Natural killer cell treated with Interleukin-12 subunit alpha and Interleukin-12 subunit beta and Interleukin-15 and Interleukin-18, amount 100 ng/mL, for 72 hours (primary cell): Measurements from ENCODE around the gene ING3. TPM values are rescaled to one million over a fixed set of nuclear protein-coding genes. Genes with fewer than 3 reads are reported as not detected.

Experiments
- ATAC-seq, 2 donors: fragments of 150-1000 bp; cut with Tn5 transposase in 1 of 2; sonication (Bioruptor Pico), chemical (Tn5 transposase) in 1 of 2; 2 replicates each; pipeline ENCODE4 v1.10.0; 2021
- DNase-seq: peaks from one replicate; pipeline ENCODE4 v3.0.0; 2022; ENCODE audit warnings: low spot score
- H3K27ac Mint-ChIP-seq, 2 donors: 1 replicate in 1 of 2; 2 replicates in 1 of 2; pipeline ENCODE4 v1.8.0; 2022; ENCODE audit warnings: mixed read lengths in 2 of 2, mild to moderate bottlenecking in 1 of 2, moderate library complexity in 1 of 2
- H3K27me3 Mint-ChIP-seq, 2 donors: 1 replicate in 1 of 2; 2 replicates in 1 of 2; pipeline ENCODE4 v1.8.0; 2022; ENCODE audit warnings: mixed read lengths in 2 of 2
- H3K36me3 Mint-ChIP-seq: one replicate; pipeline ENCODE4 v1.8.0; 2022; ENCODE audit warnings: mixed read lengths
- H3K4me1 Mint-ChIP-seq, 2 donors: 1 replicate in 1 of 2; 2 replicates in 1 of 2; pipeline ENCODE4 v1.8.0; 2022; ENCODE audit warnings: low read depth in 2 of 2, mixed read lengths in 2 of 2, mild to moderate bottlenecking in 1 of 2
- H3K4me3 Mint-ChIP-seq: one replicate; pipeline ENCODE4 v1.8.0; 2022; ENCODE audit warnings: mixed read lengths
- H3K9me3 Mint-ChIP-seq: 2 replicates; pipeline ENCODE4 v1.8.0; 2022; ENCODE audit warnings: mixed read lengths
- total RNA-seq, 2 donors: library from RNA; stranded (reverse); gene quantifications; one replicate each; pipeline ENCODE4 v1.2.3, GENCODE V29; 2022

Gene ING3, protein sequence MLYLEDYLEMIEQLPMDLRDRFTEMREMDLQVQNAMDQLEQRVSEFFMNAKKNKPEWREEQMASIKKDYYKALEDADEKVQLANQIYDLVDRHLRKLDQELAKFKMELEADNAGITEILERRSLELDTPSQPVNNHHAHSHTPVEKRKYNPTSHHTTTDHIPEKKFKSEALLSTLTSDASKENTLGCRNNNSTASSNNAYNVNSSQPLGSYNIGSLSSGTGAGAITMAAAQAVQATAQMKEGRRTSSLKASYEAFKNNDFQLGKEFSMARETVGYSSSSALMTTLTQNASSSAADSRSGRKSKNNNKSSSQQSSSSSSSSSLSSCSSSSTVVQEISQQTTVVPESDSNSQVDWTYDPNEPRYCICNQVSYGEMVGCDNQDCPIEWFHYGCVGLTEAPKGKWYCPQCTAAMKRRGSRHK
- 10 to 100 TPM; 20.3 to 32.2 TPM for total RNA-seq

DNA sequence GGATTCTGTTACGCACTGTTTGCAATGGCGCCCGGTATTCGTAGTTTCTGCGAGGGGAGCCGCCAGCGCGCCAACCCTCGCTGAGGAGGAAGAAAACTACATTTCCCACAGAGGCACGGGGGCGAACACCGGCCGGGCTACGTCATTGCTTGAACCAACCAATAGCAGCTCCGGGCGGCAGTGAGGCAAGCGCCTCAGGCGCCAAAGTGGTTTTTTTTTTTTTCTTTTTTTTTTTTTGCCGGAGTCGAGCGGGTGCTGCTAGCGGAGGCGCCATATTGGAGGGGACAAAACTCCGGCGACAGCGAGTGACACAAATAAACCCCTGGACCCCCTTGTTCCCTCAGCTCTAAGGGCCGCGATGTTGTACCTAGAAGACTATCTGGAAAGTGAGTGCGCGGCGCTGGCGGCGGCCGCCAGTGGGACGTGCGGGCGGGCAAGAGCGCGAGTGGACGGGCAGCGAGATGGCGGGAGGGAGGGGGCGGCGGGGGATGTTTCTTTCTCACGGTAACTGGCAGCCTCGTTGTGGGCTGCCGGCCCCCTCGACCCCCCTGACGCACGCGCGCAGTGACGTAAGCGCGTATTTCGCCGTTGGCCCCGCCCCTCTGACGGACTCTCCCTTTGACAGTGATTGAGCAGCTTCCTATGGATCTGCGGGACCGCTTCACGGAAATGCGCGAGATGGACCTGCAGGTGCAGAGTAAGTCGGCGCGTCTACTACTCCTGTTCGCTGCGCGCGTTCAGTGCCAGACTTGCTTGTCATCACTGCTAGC is at the start of gene ING3:
Gene ING3 (plus strand): TSS at position 239 of the 770 bp plus-strand sequence. CDS start 120 bp downstream, at position 359.
- ATAC-seq = peak; percentile 97
- peaks cover 6% of the 10 kb centered on the region for H3K36me3 Mint-ChIP-seq
- DNase-seq = peak; percentile 98
- no peaks in the 10 kb centered on the region for H3K9me3 Mint-ChIP-seq
- H3K27me3 Mint-ChIP-seq = peaks cover 6 to 10% of the 10 kb centered on the region in 2 donors
- H3K4me3 Mint-ChIP-seq = peak within 1 kb of the TSS; percentile 92
- H3K27ac Mint-ChIP-seq = peak within 1 kb of the TSS; percentile 94 to 98
- H3K4me1 Mint-ChIP-seq = peaks cover 14 to 19% of the 10 kb centered on the region in 2 donors

DNA sequence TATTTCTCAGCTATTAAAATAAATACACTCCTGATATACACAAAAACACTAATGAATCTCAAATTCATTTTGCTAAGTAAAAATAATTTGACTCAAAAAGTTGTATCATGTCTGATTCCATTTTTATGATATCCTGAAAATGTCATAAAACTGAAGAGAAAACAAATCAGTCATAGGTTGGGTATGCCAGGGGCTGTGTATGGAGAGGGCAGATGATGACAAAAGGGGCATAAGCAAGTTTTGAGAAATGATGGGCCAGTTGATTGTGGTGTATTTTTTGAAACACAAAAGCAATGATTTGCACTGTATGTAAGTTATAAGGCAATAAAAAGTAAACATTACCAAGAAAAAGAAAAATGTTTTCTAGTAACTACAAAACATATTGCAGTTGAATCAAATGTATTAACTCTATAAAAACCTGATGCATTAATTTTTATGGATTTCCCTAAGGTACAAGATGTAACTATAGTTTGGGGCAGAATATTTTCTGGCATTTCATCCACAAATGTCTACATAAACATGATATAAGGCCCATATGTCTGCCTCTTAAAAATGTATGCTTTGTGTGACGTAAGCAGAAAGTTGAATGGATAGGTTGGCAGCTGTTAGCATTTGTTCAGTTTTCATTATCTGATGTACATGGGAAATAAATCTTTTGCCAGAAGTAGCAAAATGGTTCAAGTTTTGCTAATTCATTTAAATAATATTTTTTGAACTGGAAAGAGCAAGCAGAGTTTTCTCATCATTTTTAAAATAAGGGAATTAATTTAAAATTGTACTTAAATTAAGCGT is 35.1 kb upstream of the ING3 start:
- Mint-ChIP-seq H3K9me3 (no peaks in the 10 kb centered on the region), H3K4me1 (no peaks in the 10 kb centered on the region), H3K27me3 (peaks cover 6 to 10% of the 10 kb centered on the region in 2 donors), H3K36me3 (no peaks in the 10 kb centered on the region), H3K4me3 (no peak overlapping the region), H3K27ac (no peak overlapping the region)
- no peak for ATAC-seq
- DNase-seq = no peak

DNA sequence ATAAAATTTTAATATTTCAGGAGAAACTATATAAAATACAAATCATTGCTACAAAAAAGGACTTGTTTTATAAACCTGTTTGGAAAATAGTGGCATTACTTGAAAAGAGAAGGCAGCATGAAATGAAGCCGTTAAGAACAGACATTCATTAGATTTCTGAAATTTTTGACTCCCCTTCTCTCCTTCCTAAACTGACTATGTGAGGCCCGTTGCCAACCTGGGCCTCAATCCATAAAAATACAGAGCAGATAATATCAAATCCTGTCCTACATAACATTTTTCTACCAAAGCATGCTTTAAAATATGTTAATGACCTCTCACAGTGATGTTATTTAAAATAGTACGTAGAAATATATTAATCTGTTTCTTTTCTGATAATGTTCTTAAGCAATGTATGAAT is 34.5 kb upstream of the ING3 start:
- Mint-ChIP-seq H3K27ac (no peak overlapping the region), H3K4me3 (no peak overlapping the region), H3K9me3 (no peaks in the 10 kb centered on the region)

DNA sequence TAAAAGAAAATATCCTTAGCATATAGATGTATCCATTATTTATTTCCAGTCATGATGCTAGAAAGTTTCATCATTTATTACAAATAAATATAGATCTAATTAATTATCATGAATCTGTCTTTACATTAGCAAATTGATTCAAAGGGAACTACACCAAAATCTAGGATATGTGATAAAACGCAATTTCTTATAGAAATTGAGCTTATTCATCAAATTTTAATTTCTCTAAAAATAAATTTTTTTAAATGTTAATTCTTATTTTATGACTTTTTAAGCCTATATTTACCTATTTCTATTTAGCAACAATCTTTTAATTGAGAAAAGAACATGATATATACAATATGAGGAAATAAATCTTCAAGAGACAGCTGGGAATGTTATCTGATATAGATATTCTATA is 34.0 kb upstream of the ING3 start:
- DNase-seq (no peak), ATAC-seq (no peak)
- H3K9me3 Mint-ChIP-seq = no peaks in the 10 kb centered on the region
- no peaks in the 10 kb centered on the region for H3K36me3 Mint-ChIP-seq
- H3K27ac Mint-ChIP-seq = no peak overlapping the region
- H3K4me1 Mint-ChIP-seq = no peaks in the 10 kb centered on the region
- H3K27me3 Mint-ChIP-seq = peaks cover 6 to 10% of the 10 kb centered on the region in 2 donors
- H3K4me3 Mint-ChIP-seq = no peak overlapping the region

More for the DNA sequence above, 34.5 kb upstream of the ING3 start:
- Mint-ChIP-seq H3K36me3 (no peaks in the 10 kb centered on the region), H3K27me3 (peaks cover 6 to 10% of the 10 kb centered on the region in 2 donors), H3K4me1 (no peaks in the 10 kb centered on the region)
- DNase-seq (no peak), ATAC-seq (no peak)

DNA sequence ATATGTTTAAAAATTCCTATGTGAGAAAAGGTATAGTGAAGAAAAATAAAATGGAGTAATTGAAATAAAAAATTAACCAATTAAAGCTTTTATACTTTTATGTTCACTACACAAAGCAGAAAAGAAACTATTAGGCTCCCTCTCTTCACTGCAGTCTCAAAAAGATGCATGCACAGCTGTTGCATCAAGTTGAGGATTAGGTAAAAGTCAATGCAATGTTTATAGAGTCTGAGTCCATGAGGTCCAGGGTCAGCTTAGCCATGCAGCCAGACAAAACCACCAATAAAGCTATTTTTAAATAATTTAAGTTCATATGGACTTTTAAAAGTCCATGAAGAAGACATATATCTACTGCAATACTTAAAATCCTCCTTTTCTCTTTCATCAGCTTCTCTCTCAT is 31.1 kb upstream of the ING3 start:
- H3K27me3 Mint-ChIP-seq = peaks cover 6% of the 10 kb centered on the region in 2 donors
- no peak overlapping the region for H3K4me3 Mint-ChIP-seq

DNA sequence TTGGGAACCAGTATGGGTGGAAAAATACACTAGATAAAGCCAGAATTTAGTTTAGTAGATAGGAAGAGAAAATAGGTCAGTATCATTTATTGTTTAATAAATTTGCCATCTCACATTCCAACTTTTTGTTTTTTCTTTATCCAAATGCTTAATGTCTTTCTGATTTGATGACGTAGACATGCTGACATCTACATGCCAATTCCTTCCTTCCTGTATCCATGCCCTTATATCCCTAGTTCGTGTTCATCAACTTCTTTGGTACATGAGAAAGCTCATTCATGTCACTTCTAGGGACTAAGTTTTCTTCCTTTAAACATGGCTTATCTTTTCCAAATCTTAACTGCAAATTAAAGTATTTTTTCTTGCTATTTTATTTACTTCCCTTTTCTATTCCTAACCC is 30.5 kb upstream of the ING3 start:
- ATAC-seq (no peak), DNase-seq (no peak)
- Mint-ChIP-seq H3K4me1 (no peaks in the 10 kb centered on the region), H3K36me3 (no peaks in the 10 kb centered on the region), H3K27me3 (peaks cover 6 to 10% of the 10 kb centered on the region in 2 donors), H3K27ac (no peak overlapping the region), H3K9me3 (no peaks in the 10 kb centered on the region), H3K4me3 (no peak overlapping the region)

More for the DNA sequence above, 31.1 kb upstream of the ING3 start:
- no peaks in the 10 kb centered on the region for H3K36me3 Mint-ChIP-seq
- H3K4me1 Mint-ChIP-seq = no peaks in the 10 kb centered on the region
- H3K27ac Mint-ChIP-seq = no peak overlapping the region
- no peak for ATAC-seq
- H3K9me3 Mint-ChIP-seq = no peaks in the 10 kb centered on the region
- no peak for DNase-seq

DNA sequence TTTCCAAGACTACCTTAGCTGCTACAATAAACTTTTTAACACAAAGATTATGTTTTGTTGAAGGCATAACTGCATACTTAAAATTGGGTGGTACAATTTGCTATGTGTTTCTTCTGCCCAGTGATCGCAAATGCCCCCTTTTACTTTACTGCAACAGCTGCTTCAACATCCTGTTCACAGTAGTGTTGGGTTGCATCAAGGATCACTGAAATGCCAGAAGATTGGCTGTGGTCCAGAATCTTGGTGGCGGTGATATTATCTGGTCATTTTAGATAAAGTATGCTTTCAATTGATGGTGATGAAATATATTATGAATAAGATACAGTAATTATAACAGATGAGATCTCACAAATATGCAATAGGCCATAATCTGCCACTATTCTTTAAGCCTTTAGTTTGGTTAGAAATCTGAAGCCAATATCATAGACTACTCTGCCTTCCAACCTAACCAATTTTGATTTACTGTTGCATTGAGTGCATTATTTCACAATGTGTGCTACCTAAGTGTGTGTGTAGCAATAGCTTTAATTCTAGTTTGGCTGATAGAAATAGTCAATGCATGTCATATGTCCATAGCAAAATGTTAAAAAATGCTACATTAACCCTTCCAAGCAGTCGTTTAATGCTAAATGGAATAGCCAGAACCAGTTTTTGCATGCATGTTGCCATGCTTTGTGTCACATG is 29.8 kb upstream of the ING3 start:
- peaks cover 6 to 14% of the 10 kb centered on the region in 2 donors for H3K27me3 Mint-ChIP-seq
- DNase-seq (no peak), ATAC-seq (no peak)
- no peaks in the 10 kb centered on the region for H3K4me1 Mint-ChIP-seq
- H3K4me3 Mint-ChIP-seq = no peak overlapping the region
- H3K27ac Mint-ChIP-seq = no peak overlapping the region
- no peaks in the 10 kb centered on the region for H3K36me3 Mint-ChIP-seq
- H3K9me3 Mint-ChIP-seq = no peaks in the 10 kb centered on the region

DNA sequence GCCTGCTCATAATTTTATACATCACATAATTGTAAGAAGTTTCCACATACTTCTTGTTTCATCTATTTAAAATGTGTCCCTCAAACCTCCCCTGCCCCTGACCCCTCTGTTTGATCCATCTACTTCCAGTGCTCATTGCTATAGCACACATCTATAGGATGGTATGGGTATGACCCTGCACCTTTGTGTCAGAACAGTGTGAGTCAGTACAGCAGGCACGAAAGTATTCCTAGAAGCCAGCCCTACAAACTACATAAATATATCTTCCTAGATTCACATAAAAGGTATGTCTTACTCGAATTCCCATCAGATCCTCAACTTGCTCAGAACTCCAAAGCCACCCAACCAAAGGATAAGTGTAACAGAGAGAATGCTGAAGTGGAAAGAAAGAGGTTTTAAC is 25.7 kb upstream of the ING3 start:
- Mint-ChIP-seq H3K27me3 (peaks cover 0 to 8% of the 10 kb centered on the region in 2 donors), H3K4me1 (no peaks in the 10 kb centered on the region), H3K27ac (no peak overlapping the region), H3K9me3 (no peaks in the 10 kb centered on the region), H3K4me3 (no peak overlapping the region), H3K36me3 (no peaks in the 10 kb centered on the region)
- no peak for ATAC-seq
- DNase-seq = no peak

DNA sequence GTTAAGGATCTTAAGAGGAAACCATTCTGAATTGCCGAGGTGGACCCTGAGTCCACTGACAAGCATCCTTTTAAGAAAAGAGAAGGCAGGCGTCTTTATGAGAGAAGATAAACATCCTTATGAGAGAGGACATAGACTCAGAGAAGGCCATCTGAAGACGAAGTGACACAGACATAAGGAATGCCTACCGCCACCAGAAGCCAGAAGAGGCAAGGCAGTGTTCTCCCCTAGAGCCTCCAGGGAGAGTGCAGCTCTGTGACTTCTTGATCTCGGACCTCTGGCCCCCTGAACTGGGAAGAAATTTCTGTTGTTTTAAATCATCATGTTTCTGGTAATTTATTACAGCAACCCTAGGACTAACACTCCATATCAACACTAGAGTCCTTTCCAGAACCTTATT is 25.2 kb upstream of the ING3 start:
- H3K4me3 Mint-ChIP-seq = no peak overlapping the region
- H3K27me3 Mint-ChIP-seq = peaks cover 0 to 8% of the 10 kb centered on the region in 2 donors
- H3K9me3 Mint-ChIP-seq = no peaks in the 10 kb centered on the region
- ATAC-seq (no peak), DNase-seq (no peak)
- H3K4me1 Mint-ChIP-seq = no peaks in the 10 kb centered on the region
- H3K27ac Mint-ChIP-seq = no peak overlapping the region
- H3K36me3 Mint-ChIP-seq = no peaks in the 10 kb centered on the region

DNA sequence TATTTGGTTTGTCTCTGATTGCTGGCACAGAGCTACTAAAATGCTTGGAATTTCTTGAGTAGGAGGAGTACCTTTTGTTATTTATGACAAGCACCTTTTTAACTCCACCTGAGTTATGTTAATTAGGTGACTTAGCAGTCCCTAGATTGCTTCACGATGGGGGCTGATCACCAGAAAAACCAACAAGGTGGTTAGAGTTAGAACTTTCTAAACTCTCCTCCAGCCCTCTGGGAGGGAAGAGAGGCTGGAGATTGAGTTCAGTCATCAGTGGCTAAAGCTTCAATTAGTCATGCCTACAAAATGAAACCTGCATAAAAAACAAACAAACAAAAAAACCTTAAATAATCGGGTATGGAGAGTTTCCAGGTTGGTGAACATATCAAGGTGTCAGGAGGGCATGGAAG is 23.6 kb upstream of the ING3 start:
- no peak overlapping the region for H3K27ac Mint-ChIP-seq
- no peaks in the 10 kb centered on the region for H3K4me1 Mint-ChIP-seq
- no peaks in the 10 kb centered on the region for H3K36me3 Mint-ChIP-seq
- no peak for ATAC-seq
- no peaks in the 10 kb centered on the region for H3K9me3 Mint-ChIP-seq
- H3K27me3 Mint-ChIP-seq = peaks cover 8 to 14% of the 10 kb centered on the region in 2 donors
- no peak for DNase-seq
- no peak overlapping the region for H3K4me3 Mint-ChIP-seq

DNA sequence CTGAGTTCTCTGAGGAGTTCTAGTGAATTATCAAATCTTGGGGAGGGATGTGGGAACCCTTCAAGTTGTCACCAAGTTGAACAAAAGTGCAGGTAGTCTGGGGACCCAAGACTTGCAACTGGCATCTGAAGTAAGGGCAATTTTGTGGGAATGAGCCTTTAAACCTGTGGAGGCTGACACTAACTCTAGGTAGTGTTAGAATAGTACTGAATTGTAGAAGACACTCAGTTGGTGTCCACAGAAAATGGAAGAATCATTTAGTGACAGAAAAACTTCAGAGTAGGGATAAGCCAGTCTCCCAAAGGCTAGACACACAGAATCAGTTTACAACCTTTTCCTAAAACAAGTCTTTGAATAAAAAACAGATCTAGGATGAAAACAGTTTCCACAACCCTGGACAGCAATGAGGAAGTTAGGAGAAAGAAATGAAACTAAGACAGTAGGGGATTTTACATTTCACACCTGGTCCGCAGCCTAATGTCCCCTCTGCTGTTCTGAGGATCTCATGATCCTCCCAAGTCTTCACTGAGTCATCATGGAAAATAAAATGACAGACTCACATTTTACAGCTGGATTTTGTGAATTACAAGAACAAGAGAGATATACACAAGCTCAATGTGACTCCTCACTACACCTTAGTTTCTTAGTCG is 23.0 kb upstream of the ING3 start:
- ATAC-seq = no peak
- no peak overlapping the region for H3K27ac Mint-ChIP-seq
- no peak for DNase-seq
- H3K9me3 Mint-ChIP-seq = no peaks in the 10 kb centered on the region
- H3K4me1 Mint-ChIP-seq = no peaks in the 10 kb centered on the region
- H3K36me3 Mint-ChIP-seq = no peaks in the 10 kb centered on the region
- H3K4me3 Mint-ChIP-seq = no peak overlapping the region
- peaks cover 12 to 16% of the 10 kb centered on the region in 2 donors for H3K27me3 Mint-ChIP-seq

DNA sequence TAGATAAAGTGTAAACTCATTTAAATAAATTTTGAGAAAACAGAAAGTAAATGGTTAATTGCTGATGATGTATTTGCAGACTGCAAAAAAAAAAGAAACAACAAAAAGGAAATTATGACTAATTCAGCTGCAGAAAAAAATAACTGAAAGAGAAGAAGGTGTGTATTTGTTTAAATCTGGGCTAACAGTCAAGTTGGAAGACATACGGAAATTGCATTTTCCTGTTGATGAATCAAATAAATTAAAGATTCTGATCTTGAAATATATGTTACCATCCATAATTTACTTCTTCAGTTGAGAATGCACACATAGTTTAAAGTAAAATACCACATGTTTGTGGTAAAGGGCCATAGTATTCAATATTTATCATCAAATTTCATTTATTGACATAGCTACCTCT is 19.3 kb upstream of the ING3 start:
- ATAC-seq (no peak), DNase-seq (no peak)
- no peaks in the 10 kb centered on the region for H3K9me3 Mint-ChIP-seq
- H3K4me1 Mint-ChIP-seq = no peaks in the 10 kb centered on the region
- H3K36me3 Mint-ChIP-seq = no peaks in the 10 kb centered on the region
- H3K27ac Mint-ChIP-seq = no peak overlapping the region
- no peak overlapping the region for H3K4me3 Mint-ChIP-seq
- H3K27me3 Mint-ChIP-seq = peaks cover 16 to 30% of the 10 kb centered on the region in 2 donors

DNA sequence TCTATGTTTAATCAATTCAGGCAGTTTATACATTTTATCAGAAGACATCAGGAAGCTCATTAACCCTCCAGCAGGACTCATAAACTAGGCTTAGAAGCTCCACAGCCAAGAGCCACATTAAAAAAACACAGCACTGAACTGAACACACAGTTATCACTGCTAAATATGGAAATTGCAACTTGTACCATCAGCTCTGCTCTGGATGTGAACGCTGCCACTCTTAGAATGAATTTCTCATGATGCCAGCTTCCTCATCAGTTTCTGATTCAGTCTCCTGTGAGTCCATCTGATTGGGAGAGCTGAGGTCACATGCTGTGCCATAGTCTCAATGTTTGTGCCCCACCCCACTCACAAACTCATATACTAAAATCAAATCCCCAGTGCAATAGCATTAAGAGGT is 17.1 kb upstream of the ING3 start:
- Mint-ChIP-seq H3K9me3 (no peaks in the 10 kb centered on the region), H3K27ac (no peak overlapping the region), H3K4me1 (no peaks in the 10 kb centered on the region), H3K27me3 (peaks cover 16 to 37% of the 10 kb centered on the region in 2 donors), H3K4me3 (no peak overlapping the region), H3K36me3 (no peaks in the 10 kb centered on the region)
- no peak for DNase-seq
- no peak for ATAC-seq
